HepG2 (cell line): ENCODE data around the gene SH3YL1. TPM values are rescaled to one million over a fixed set of nuclear protein-coding genes. Genes with fewer than 3 reads are reported as not detected.

Source experiments
- HCFC1 ChIP-seq: fragments of 150-350 bp; IDR thresholded peaks from 2 replicates; pipeline ENCODE4 v1.6.1; 2014; ENCODE audit warnings: low read depth, low read length
- KDM5A ChIP-seq: fragments of 200-600 bp; sonication (generic); IDR thresholded peaks from 2 replicates; pipeline ENCODE4 v1.7.0; 2018; ENCODE audit warnings: antibody characterized with exemption, mild to moderate bottlenecking, low read length, borderline replicate concordance
- RAD21 ChIP-seq: fragments of 450-650 bp; formaldehyde crosslinking; IDR thresholded peaks from 2 replicates; pipeline ENCODE4 v1.5.0; 2020; ENCODE audit warnings: mild to moderate bottlenecking
- RFXANK ChIP-seq: IDR thresholded peaks from 2 replicates; pipeline ENCODE4 v1.6.1; 2016
- TARDBP ChIP-seq: sonication (generic); formaldehyde crosslinking; IDR thresholded peaks from 2 replicates; pipeline ENCODE4 v1.8.0; 2022; ENCODE audit warnings: mild to moderate bottlenecking, missing genetic modification reagents
- TMF1 ChIP-seq: sonication (generic); formaldehyde crosslinking; IDR thresholded peaks from 2 replicates; pipeline ENCODE4 v1.8.1; 2022; ENCODE audit warnings: low read depth, missing genetic modification reagents
- ZNF205 ChIP-seq: IDR thresholded peaks from 2 replicates; pipeline ENCODE4 v1.6.1; 2018; ENCODE audit warnings: missing biosample characterization, missing genetic modification reagents
- ZNF234 ChIP-seq: sonication (generic); formaldehyde crosslinking; conservative IDR thresholded peaks from 2 replicates; pipeline ENCODE4 v1.5.1; 2020; ENCODE audit warnings: mild to moderate bottlenecking, missing genetic modification reagents
- ZNF333 ChIP-seq: sonication (generic); formaldehyde crosslinking; IDR thresholded peaks from 2 replicates; pipeline ENCODE4 v1.4.0; 2020; ENCODE audit warnings: mild to moderate bottlenecking, missing genetic modification reagents, borderline replicate concordance
- ZNF543 ChIP-seq: sonication (generic); formaldehyde crosslinking; IDR thresholded peaks from 2 replicates; pipeline ENCODE4 v1.4.0; 2020; ENCODE audit warnings: mild to moderate bottlenecking, missing genetic modification reagents
- ZNF550 ChIP-seq: sonication (generic); formaldehyde crosslinking; IDR thresholded peaks from 2 replicates; pipeline ENCODE4 v1.4.0; 2020; ENCODE audit warnings: mild to moderate bottlenecking, missing genetic modification reagents, borderline replicate concordance
- ZNF563 ChIP-seq: sonication (generic); formaldehyde crosslinking; IDR thresholded peaks from 2 replicates; pipeline ENCODE4 v1.8.0; 2022; ENCODE audit warnings: mild to moderate bottlenecking, moderate library complexity, missing genetic modification reagents
- ZNF766 ChIP-seq: sonication (generic); formaldehyde crosslinking; IDR thresholded peaks from 2 replicates; pipeline ENCODE4 v1.5.0; 2020; ENCODE audit warnings: missing genetic modification reagents, borderline replicate concordance
- polyA plus RNA-seq, 8 experiments: library from polyadenylated mRNA; depleted of rRNA in 3 of 8; stranded (reverse) in 7 of 8; unstranded in 1 of 8; fragments of >200 nt; fragmentation: Illumina TruSeq in 4 of 8; extraction: Trizol in 4 of 8; gene quantifications; 2 replicates each; pipeline versions ENCODE4 v1.2.1 to v1.2.3, GENCODE V29; 2011 to 2016; ENCODE audit warnings: low read depth in 4 of 8, missing spikeins in 1 of 8, mixed read lengths in 1 of 8; ENCODE audit not compliant: insufficient read depth in 1 of 8
- total RNA-seq, 5 experiments: library from RNA; depleted of rRNA; stranded (reverse); fragments of >200 nt; fragmentation: Illumina TruSeq; extraction: Trizol; gene quantifications; 2 replicates each; pipeline ENCODE4 v1.2.3, GENCODE V29; 2016; ENCODE audit warnings: low read depth in 1 of 5
- TF ChIP-seq, protein P1 (sequence below): sonication (generic); formaldehyde crosslinking; IDR thresholded peaks from 2 replicates; pipeline ENCODE4 v1.9.0; 2021; ENCODE audit warnings: missing genetic modification reagents, mild to moderate bottlenecking, borderline replicate concordance
- TF ChIP-seq, protein P2 (sequence below): IDR thresholded peaks from 2 replicates; pipeline ENCODE4 v1.4.0; 2020; ENCODE audit warnings: mild to moderate bottlenecking, missing genetic modification reagents
- TF ChIP-seq, protein P3 (sequence below): sonication (generic); formaldehyde crosslinking; IDR thresholded peaks from 2 replicates; pipeline ENCODE4 v1.4.0; 2020; ENCODE audit warnings: mild to moderate bottlenecking, missing genetic modification reagents
- TF ChIP-seq, protein P4 (sequence below): IDR thresholded peaks from 2 replicates; pipeline ENCODE4 v1.6.1; 2016
- TF ChIP-seq, protein P5 (sequence below): sonication (generic); formaldehyde crosslinking; IDR thresholded peaks from 2 replicates; pipeline ENCODE4 v1.4.0; 2020; ENCODE audit warnings: missing genetic modification reagents

SH3YL1 gene
- total and polyA plus RNA-seq, 2 of the 13 experiments (the other 11 are each of a cell fraction or from before 2014, with no cell fraction given), result 13.0 to 48.2 TPM

DNA sequence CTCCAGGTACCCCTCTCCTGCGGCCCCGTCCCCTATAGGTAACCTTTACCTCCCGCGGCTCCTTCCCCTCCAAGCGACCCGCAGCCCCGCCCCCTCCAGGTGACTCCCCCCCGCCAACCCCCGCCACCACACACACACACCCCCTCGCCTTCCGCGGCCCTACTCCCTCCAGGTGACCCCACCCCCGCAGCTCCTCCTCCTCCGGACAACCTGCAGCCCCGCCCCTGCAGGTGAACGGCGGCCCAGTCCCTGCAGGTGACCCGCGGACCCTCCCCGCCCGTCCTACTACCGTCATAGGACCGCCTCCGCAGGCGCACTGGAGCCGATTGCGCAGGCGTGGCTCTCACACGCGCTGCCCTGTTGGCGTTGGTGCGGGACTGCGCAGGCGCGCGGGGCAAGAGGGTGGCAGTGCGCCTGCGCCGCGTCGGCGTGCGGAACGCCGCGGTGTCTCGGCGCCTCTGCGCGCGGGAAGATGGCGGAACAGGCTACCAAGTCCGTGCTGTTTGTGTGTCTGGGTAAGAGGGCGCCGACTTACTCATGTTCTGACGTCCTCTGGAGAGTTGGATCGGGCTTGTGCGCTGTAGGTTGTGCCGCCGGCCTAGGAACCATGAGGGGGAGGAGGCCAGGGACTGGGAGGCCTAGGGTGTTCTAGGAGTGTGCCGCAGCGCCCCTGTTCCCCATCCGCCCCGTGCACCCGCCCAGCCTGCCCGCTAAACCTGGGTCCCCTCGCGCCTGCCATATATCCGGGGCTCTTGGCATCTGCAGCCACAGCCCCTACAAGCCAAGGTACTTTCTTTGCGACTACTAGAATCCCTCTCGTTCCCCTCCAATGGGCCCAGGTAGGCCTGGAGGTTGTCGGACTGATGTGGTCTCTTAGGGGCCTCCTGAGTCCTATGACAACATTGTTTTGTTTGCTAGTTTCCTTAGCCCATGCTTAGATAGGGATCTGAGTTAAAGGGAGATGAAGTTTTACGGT, 949 bp upstream of the SH3YL1 start, which contains the start of gene ACP1 (continued):
- TF ChIP-seq, protein P1, sequence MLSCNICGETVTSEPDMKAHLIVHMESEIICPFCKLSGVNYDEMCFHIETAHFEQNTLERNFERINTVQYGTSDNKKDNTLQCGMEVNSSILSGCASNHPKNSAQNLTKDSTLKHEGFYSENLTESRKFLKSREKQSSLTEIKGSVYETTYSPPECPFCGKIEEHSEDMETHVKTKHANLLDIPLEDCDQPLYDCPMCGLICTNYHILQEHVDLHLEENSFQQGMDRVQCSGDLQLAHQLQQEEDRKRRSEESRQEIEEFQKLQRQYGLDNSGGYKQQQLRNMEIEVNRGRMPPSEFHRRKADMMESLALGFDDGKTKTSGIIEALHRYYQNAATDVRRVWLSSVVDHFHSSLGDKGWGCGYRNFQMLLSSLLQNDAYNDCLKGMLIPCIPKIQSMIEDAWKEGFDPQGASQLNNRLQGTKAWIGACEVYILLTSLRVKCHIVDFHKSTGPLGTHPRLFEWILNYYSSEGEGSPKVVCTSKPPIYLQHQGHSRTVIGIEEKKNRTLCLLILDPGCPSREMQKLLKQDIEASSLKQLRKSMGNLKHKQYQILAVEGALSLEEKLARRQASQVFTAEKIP (CRISPR knock-in tag), result no peak
- TF ChIP-seq, protein P2, sequence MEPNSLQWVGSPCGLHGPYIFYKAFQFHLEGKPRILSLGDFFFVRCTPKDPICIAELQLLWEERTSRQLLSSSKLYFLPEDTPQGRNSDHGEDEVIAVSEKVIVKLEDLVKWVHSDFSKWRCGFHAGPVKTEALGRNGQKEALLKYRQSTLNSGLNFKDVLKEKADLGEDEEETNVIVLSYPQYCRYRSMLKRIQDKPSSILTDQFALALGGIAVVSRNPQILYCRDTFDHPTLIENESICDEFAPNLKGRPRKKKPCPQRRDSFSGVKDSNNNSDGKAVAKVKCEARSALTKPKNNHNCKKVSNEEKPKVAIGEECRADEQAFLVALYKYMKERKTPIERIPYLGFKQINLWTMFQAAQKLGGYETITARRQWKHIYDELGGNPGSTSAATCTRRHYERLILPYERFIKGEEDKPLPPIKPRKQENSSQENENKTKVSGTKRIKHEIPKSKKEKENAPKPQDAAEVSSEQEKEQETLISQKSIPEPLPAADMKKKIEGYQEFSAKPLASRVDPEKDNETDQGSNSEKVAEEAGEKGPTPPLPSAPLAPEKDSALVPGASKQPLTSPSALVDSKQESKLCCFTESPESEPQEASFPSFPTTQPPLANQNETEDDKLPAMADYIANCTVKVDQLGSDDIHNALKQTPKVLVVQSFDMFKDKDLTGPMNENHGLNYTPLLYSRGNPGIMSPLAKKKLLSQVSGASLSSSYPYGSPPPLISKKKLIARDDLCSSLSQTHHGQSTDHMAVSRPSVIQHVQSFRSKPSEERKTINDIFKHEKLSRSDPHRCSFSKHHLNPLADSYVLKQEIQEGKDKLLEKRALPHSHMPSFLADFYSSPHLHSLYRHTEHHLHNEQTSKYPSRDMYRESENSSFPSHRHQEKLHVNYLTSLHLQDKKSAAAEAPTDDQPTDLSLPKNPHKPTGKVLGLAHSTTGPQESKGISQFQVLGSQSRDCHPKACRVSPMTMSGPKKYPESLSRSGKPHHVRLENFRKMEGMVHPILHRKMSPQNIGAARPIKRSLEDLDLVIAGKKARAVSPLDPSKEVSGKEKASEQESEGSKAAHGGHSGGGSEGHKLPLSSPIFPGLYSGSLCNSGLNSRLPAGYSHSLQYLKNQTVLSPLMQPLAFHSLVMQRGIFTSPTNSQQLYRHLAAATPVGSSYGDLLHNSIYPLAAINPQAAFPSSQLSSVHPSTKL (CRISPR knock-in tag), result peak; percentile 53; the same call in 1 of the 2 replicates
- TF ChIP-seq HCFC1 (peak; percentile 49; the same call in 1 of the 2 replicates), ZNF543 (CRISPR knock-in tag) (peak; percentile 67; the same call in 1 of the 2 replicates), ZNF563 (CRISPR knock-in tag) (peak; percentile 68; the same call in 1 of the 2 replicates), ZNF205 (CRISPR knock-in tag) (peak; percentile 55; the same call in 1 of the 2 replicates), KDM5A (peak; percentile 89), ZNF333 (CRISPR knock-in tag) (peak; percentile 96), ZNF550 (CRISPR knock-in tag) (0 out of 2 replicates have a peak, but pooled peaks have one; percentile 82), ZNF766 (CRISPR knock-in tag) (peak; percentile 57; the same call in 1 of the 2 replicates), TMF1 (CRISPR knock-in tag) (peak; percentile 72; the same call in 1 of the 2 replicates), ZNF234 (CRISPR knock-in tag) (peak; percentile 80), RFXANK (CRISPR knock-in tag) (no peak), RAD21 (CRISPR knock-in tag) (peak; percentile 65), TARDBP (peak; percentile 78; the same call in 1 of the 2 replicates)
- TF ChIP-seq, protein P3, sequence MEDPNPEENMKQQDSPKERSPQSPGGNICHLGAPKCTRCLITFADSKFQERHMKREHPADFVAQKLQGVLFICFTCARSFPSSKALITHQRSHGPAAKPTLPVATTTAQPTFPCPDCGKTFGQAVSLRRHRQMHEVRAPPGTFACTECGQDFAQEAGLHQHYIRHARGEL, result 0 out of 2 replicates have a peak, but pooled peaks have one; percentile 20
- TF ChIP-seq, protein P4, sequence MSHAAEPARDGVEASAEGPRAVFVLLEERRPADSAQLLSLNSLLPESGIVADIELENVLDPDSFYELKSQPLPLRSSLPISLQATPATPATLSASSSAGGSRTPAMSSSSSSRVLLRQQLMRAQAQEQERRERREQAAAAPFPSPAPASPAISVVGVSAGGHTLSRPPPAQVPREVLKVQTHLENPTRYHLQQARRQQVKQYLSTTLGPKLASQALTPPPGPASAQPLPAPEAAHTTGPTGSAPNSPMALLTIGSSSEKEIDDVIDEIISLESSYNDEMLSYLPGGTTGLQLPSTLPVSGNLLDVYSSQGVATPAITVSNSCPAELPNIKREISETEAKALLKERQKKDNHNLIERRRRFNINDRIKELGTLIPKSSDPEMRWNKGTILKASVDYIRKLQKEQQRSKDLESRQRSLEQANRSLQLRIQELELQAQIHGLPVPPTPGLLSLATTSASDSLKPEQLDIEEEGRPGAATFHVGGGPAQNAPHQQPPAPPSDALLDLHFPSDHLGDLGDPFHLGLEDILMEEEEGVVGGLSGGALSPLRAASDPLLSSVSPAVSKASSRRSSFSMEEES (CRISPR knock-in tag), result no peak; the same call in none of the 2 replicates
- TF ChIP-seq, protein P5, sequence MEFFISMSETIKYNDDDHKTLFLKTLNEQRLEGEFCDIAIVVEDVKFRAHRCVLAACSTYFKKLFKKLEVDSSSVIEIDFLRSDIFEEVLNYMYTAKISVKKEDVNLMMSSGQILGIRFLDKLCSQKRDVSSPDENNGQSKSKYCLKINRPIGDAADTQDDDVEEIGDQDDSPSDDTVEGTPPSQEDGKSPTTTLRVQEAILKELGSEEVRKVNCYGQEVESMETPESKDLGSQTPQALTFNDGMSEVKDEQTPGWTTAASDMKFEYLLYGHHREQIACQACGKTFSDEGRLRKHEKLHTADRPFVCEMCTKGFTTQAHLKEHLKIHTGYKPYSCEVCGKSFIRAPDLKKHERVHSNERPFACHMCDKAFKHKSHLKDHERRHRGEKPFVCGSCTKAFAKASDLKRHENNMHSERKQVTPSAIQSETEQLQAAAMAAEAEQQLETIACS, result peak; percentile 30; the same call in 1 of the 2 replicates
